GM19239 (cell line): ENCODE data around the gene MAEA.
"Not testable (repeated sequence)": the region's sequence is repeated elsewhere in the genome, so short reads cannot be mapped to it uniquely, and the experiment has no call there.

Experiments
- DNase-seq: peaks from one replicate; pipeline ENCODE4 v3.0.0; 2011; ENCODE audit warnings: low spot score; ENCODE audit not compliant: insufficient read length
- FAIRE-seq: peaks from 2 replicates; lab custom pipeline; 2011; peaks lifted over from hg19 to GRCh38; lab: Jason Lieb, UNC

The MAEA gene

DNA sequence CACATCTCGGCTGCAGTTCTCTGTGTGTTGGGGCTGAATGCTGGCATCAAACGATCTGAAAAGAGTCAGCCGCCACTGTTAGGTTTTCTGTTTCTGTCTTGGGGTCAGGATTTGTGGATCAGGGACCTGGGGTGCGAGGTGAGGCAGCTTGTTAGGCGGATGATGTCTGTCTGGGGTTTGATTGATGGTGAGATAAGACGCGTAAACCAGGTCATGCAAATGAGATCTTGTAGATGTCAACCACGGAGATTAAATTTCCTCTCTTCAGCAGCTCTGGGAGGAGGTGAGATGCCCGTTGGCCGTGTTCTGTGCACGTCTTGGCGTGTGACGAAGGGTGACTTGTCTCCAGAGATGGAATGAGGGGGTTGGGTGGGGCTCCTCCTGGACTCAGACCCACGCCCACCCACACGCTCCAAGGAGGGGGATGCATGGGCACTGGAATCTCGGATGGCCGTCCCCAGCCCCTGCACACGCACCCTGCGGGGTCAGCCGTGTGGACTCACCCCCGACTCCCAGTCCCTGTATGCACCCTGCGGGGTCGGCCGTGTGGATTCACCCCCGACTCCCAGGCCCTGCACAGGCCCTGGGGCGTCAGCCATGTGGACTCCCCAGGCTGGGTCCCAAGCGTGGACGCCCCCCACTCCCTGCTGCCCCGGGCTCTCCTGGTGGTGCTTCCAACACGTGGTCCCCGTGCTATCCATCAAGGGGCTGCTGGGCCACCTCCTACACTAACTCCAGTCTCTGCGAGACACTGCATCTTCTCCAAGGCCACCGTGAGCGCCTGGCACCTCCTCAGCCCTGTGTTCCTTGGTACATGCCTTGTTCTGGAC is 41.3 kb downstream of the MAEA start:
- FAIRE-seq (no peak), DNase-seq (no peak)

DNA sequence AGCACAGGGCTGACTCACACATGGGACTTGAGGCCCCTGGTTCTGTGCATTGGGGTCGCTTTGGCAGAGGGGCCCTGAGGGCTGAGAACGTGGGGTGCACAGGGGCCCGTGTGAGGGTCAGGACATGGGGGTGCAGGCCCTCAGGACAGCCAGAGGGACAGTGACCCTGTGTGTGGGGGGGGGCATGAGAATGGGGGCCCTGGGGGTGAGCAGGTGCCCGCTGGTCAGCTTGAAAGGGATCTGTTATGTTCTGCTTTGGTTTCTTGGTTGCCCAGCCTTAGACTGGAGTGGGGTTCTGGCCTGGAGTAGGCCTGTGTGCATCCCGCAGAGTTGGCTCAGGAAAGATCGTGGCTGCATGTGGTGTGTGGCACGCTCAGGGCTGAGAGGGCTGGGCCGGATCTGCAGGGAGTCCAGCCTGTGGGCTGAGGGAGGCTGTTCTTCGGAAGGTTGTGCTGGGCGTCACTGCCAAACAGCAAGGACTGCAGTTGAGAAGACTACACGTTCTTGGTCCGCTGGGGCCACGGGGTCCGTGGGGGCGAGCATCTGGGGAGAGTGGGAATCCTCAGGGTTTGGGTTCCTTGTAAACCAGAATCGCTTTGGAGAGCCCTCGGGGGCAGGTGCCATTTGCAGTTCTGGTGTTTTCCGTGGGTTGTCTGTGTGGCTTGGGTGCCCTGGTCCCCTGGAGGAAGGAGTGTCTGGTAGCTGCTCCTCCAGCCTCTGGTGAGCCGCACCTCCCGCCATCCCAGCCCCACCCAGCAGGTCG is 42.1 kb downstream of the MAEA start:
- DNase-seq (no peak), FAIRE-seq (no peak)

DNA sequence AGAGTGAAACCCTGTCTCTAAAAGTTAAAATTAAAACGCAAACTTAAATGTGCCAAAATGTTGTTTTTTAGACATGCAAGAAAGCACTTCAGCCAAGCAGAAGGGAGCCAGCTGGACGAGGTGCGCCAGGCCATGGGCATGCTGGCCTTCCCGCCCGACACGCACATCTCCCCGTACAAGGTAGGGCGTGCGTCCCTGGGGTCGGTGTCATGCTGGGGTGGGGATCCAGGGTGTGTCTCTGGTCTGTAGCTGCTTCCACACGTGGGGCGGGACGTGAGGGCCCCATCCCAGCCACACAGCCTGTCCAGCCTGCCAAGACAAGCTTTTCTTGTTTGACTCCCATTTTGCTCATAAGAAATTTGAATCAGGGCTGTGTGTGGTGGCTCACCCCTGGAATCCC is 43.0 kb downstream of the MAEA start:
- DNase-seq (no peak), FAIRE-seq (no peak)

DNA sequence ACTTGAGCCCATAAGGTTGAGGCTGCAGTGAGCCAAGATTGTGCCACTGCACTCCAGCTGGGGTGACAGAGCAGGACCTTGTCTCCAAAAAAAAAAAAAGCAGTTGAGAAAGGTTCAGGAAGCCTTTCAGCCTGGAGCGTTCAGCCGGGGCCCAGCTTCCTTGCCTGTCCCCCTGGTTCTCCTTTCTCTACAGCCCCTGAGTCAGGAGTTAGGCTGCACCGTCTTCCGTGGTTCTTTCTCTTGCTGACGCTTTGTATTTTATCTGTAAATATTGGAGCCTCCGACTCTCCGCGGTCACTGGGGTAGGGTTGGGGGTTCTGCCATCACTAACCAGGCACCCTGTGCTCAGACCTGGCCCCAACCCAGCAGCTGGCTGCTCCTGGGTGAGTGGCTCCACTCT is 43.6 kb downstream of the MAEA start:
- FAIRE-seq = no peak
- DNase-seq = no peak

DNA sequence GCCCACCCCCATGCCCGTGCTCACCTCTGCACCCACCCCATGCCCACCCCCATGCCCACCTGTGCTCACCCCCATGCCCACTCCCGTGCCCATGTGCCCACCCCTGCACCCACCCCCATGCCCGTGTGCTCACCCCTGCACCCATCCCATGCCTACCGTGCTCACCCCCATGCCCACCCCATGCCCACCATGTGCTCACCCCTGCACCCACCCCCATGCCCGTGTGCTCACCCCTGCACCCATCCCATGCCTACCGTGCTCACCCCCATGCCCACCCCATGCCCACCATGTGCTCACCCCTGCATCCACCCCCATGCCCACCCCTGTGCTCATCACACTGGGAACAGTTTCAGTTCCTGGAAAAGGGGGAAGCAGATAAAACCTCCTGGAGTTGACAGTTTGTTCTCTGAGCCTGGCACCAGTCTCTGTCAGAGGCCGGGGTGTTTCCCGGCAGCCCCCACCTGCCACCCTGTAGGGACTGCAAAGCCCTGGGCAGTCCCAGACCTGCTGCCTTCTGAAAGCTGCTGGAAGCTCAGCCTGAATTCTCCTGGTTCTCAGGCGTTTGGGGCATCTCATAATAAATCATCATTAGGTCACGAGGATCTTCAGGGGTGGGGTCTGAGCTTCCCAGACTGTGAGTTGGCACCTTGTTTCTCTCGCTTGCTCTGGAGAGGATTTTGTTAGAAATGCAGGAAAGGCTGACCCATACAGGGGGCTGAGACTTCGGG is 44.3 kb downstream of the MAEA start:
- not testable (repeated sequence) for FAIRE-seq, DNase-seq

DNA sequence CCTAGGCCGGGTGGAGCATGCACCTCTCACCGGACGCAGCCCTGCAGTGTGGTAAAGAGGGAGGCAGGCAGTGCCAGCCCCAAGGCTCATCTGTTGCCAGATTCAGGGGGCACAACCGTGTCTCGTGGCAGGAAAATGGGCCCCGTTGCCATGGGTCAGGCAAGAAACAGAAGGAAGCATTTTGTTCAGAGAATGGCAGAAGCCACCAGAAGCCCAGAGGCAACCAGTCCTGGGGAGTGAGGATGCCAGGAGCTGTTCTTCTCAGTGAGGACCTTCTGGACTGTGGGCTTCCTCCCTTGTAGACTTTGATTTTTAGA is 44.8 kb downstream of the MAEA start:
- DNase-seq (no peak), FAIRE-seq (no peak)

DNA sequence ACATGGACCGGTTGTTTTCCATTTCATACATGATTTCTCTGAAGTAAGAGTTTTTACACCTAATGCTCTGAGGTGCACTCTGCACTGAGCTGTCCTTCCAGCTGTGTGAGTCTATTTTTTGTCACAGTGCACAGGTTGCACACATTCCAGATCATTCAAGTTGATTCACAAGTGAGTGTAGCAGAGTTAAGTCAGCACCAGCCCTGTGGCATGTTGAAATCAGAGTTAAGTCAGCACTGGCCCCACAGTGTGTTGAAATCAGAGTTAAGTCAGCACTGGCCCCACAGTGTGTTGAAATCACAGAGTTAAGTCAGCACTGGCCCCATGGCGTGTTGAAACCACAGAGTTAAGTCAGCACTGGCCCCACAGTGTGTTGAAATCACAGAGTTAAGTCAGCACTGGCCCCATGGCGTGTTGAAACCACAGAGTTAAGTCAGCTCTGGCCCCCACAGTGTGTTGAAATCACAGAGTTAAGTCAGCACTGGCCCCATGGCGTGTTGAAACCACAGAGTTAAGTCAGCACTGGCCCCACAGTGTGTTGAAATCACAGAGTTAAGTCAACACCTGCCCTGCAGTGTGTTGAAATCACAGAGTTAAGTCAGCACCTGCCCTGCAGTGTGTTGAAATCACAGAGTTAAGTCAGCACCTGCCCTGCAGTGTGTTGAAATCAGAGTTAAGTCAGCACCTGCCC is 45.6 kb downstream of the MAEA start:
- not testable (repeated sequence) for DNase-seq, FAIRE-seq

DNA sequence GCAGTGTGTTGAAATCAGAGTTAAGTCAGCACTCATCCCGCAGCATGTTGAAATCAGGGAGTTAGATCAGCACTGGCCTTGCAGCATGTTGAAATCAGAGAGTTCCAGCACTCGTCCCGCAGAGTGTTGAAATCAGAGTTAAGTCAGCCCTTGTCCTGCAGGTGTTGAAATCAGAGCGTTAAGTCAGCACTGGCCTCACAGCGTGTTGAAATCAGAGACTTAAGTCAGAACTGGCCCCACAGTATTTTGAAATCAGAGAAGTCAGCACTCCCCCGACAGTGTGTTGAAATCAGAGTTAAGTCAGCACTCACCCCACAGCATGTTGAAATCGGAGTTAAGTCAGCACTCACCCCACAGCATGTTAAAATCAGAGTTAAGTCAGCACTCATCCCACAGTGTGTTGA is 46.4 kb downstream of the MAEA start:
- DNase-seq (no peak), FAIRE-seq (no peak)

DNA sequence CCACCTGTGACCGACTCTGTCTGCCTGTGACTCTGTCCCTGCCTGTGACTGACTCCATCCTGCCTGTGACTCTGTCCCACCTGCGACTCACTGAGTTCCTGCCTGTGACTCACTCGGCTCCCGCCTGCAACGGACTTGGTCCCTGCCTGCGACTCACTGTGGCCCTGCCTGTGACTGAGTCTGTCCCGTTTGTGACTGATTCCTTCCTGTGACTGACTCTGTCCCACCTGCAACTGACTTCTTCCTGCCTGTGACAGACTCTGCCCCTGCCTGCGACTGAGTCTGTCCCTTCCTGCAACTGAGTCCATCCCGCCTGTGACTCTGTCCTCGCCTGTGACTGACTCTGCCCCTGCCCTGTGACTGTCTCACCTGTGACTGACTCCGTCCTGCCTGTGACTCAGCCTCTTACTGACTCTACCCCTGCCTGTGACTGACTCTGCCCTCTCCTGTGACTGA is 47.7 kb downstream of the MAEA start:
- FAIRE-seq (no peak), DNase-seq (no peak)

DNA sequence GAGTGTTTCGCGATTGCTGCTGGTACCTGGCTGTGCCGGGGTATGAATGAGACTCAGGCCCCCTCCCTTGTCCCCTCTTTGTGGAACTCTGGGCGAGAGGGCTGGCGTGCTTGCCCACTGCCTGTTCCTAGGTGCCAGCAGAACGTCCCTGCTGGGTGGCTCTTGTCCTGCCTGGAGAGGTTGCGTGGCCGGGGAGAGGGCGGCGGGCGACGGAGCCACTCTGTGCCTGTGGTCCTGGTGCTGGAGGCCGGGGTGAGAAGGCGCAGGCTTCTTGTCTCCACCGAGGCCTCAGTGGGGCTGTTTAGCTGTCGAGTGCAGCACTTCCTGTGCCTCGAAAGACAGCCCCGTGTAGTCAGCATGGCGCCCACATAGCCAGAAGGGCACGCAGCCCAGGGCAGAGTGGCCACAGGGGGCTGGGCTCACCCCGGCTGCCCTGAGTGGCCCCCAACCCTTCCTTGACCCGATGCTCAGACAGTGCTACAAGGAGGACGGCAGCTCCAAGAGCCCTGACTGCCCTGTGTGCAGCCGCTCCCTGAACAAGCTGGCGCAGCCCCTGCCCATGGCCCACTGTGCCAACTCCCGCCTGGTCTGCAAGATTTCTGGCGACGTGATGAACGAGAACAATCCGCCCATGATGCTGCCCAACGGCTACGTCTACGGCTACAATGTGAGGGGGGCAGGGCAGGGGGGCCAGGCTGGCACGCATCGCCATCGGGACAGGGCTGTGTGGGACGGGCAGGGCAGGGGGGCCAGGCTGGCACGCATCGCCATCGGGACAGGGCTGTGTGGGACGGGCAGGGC is 48.5 kb downstream of the MAEA start:
- DNase-seq (no peak), FAIRE-seq (no peak)

DNA sequence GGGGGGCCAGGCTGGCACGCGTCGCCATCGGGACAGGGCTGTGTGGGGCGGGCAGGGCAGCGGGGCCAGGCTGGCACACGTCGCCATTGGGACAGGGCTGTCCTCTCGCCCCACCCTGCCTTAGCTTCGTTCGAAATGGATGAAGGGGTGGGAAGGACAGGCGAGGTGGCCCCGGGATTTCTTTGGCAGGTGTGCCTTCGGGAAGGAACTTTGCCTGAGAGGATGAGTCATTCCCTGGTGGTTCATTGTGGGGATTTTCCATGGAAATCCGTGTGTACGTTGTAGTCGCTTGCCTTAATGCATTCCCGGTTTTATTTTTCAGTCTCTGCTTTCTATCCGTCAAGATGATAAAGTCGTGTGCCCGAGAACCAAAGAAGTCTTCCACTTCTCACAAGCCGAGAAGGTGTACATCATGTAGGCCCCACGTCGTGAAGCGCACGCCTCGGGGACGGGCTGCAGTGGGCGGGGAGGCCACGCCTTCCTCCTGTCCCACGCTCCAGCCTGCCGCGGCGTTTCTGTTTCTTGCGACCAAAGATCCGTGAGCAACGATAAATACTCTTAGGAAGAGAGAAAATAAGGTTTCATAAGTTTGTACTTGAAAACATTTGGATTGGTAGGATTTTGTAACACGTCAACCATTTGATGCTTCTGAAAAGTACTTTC is 49.2 kb downstream of the MAEA start:
- DNase-seq = no peak
- no peak for FAIRE-seq

DNA sequence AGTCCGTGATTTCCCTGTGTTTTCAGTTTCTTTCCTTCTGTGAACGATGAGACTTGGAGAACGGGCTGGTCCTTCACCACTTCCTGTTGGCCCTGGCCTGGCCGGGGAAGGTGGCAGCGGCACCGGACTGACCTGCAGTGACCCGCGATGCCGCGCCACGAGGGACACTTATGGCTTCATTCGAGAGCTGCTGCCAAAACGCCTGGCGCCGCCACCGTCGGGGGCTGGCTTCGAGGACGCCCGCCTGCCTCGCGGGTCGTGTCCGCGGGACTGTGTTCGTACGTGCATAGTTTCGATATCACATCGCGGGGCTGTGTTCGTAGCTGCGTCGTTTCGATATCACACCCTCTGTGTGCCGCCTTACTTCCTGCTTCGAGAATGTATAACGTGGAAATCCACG is 49.8 kb downstream of the MAEA start:
- DNase-seq (no peak), FAIRE-seq (no peak)

DNA sequence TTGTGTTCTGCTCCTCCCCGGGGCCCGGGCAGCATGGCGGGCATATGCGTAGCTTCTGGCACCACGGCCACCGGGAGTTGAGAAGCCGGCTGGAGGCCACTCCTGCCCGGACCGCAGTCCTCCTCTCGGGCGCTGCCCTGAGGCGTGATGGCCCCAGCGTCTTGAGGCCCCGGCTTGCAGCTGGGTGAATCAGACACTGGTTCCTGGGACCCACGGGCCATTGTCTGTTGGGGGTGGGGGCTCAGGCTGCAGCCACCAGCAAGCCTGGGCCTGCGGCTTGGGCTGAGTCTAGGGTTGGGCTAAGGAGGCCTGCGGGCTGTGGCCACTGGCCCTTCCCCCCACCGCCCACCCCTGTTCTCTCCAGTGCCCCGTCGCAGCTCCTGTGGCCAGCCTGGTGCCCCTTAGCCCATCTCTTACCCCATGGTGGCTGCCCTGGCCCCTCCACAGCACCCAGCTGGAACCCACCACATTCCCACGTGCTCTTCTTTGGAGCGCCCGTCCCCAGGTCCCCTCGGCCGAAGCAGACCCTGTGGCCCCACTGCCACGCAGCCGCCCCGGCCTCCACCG is 50.6 kb downstream of the MAEA start:
- FAIRE-seq = no peak
- DNase-seq = no peak

DNA sequence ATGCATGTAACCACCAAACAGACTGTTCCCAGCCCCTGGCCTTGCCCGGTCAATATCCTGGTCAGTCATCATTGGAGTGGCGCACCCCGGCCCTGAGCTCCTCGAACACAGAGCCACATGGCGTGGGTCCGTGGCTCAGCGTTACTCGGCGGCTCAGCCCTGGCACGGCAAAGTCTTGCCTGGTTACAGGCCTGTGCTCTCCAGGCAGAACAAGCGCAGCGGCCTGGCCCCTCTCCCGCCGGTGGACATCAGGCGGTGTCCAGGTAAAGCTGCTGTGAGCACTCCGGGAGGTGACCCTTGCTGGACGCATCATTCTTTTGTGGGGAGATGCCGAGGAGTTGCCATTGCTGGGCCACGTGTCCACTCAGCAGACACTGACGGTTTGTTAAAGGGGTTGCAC is 51.2 kb downstream of the MAEA start:
- no peak for DNase-seq
- FAIRE-seq = no peak

DNA sequence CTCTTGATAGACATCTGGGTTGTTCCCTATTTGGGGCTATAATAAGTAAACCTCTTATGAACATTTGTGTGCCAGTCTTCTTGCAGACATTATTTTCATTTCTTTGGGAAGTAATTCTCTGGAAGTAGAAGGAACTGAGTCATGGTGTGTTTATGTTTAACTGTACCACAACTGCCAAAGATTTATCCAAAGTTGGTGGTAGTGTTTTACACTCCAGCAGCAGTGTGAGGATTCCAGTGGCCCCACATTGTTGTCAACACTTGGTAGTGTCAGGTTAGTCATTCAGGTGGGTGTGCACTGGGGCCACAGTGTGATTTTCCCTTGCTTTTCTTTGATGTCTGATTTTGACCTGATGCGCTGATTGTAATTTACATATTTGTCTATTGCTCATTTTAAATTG is 52.3 kb downstream of the MAEA start:
- DNase-seq (no peak), FAIRE-seq (no peak)

DNA sequence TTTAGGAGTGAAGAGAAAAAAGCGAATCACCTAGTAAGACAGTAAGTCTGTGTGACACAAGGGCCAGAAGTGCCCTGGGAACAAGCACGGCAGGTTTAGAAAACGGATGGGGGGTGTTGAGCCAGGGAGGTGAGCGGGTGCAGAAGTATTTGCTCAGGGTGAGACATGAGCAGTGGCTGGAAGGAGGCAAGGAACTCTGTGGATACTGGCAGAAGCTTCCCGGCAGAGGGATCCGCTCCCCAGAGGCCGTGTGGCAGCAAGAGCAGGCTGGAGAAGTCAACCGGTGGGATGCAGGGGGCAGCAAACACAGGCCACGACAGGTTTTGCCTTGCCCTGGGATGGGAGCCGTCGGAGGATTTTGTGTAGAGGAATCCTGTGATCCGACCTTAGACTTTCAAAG is 55.0 kb downstream of the MAEA start:
- FAIRE-seq (no peak), DNase-seq (no peak)

DNA sequence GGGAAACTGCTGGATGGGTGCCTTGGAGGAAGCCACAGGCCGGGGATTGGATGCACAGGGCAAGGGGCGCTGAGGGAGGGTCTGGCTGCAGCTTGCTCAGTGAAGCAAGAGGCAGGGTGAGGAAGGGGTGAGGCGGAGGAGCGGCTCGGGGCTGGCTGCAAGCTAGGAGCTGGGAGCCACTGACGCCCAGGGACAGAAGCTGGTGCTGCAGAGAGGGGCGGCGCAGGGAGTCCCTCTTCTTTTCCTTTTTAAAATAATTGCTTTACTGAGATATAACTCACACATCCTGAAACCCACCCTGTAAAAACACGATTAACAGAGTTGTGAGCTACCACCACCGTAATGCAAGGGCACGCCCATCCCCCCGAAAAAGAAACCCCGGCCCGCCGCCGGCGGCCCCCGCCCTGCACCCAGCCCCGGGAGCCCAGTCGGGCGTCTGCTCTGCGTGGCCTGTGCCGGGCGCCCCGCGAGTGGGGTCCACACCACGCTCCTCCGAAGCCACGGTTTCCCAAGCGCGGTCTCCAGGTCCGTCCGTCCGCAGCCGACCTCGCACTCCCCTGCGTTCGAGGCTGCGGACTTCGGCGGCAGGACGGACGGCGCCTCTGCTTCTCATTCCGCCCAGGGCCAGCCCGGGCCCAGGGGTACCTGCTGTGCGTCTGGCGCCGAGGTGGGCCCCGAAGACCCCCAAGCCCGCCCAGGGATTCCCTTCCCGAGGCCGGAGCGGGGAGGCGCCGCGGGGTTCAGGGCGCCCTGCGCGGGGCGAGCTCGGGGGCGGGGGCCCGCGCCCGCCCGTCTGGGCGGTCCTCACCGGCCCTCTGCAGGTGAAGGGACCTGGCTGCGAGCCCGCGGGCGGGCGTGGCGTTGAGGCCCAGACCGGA is 56.5 kb downstream of the MAEA start:
- DNase-seq (no peak), FAIRE-seq (no peak)
